HepG2 (cell line): ENCODE data around the gene MIX23. TPM values are rescaled to one million over a fixed set of nuclear protein-coding genes. Genes with fewer than 3 reads are reported as not detected.

ENCODE experiments used
- AGO1 ChIP-seq: fragments of 200-400 bp; formaldehyde crosslinking; IDR thresholded peaks from 2 replicates; pipeline ENCODE4 v1.6.1; 2017; ENCODE audit warnings: mild to moderate bottlenecking, low read depth, low read length, moderate library complexity; ENCODE audit not compliant: poor library complexity, severe bottlenecking
- CBX1 ChIP-seq: IDR thresholded peaks from one replicate; pipeline ENCODE4 v1.6.1; 2016; ENCODE audit warnings: antibody characterized with exemption, low read depth
- EHMT2 ChIP-seq: fragments of 200-600 bp; sonication (generic); IDR thresholded peaks from 2 replicates; pipeline ENCODE4 v1.7.0; 2017; ENCODE audit warnings: antibody characterized with exemption, low read depth, low read length, borderline replicate concordance
- ERF ChIP-seq: IDR thresholded peaks from 2 replicates; pipeline ENCODE4 v1.6.1; 2018; ENCODE audit warnings: missing biosample characterization, missing genetic modification reagents
- JUND ChIP-seq: sonication (generic); formaldehyde crosslinking; IDR thresholded peaks from 2 replicates; pipeline ENCODE4 v1.8.0; 2022; ENCODE audit warnings: mild to moderate bottlenecking, missing genetic modification reagents
- MAFG ChIP-seq: sonication (generic); formaldehyde crosslinking; IDR thresholded peaks from 2 replicates; pipeline ENCODE4 v1.5.1; 2020; ENCODE audit warnings: mild to moderate bottlenecking, missing genetic modification reagents
- NFIB ChIP-seq: sonication (generic); formaldehyde crosslinking; IDR thresholded peaks from 2 replicates; pipeline ENCODE4 v1.9.0; 2021; ENCODE audit warnings: missing genetic modification reagents, mild to moderate bottlenecking, borderline replicate concordance
- SIN3B ChIP-seq: fragments of 150-350 bp; IDR thresholded peaks from 2 replicates; pipeline ENCODE4 v1.6.1; 2014; ENCODE audit warnings: low read length
- ZBTB7A ChIP-seq: sonication (generic); formaldehyde crosslinking; IDR thresholded peaks from 2 replicates; pipeline ENCODE4 v1.8.0; 2022; ENCODE audit warnings: mild to moderate bottlenecking, missing genetic modification reagents
- ZNF446 ChIP-seq: sonication (generic); formaldehyde crosslinking; IDR thresholded peaks from 2 replicates; pipeline ENCODE4 v1.5.0; 2020; ENCODE audit warnings: mild to moderate bottlenecking, missing genetic modification reagents
- ZNF510 ChIP-seq: sonication (generic); formaldehyde crosslinking; IDR thresholded peaks from 2 replicates; pipeline ENCODE4 v1.4.0; 2020; ENCODE audit warnings: low read depth, mild to moderate bottlenecking, missing genetic modification reagents
- ZNF552 ChIP-seq: sonication (generic); formaldehyde crosslinking; IDR thresholded peaks from 2 replicates; pipeline ENCODE4 v1.9.0; 2022; ENCODE audit warnings: missing genetic modification reagents, mild to moderate bottlenecking, borderline replicate concordance
- polyA plus RNA-seq, 8 experiments: library from polyadenylated mRNA; depleted of rRNA in 3 of 8; stranded (reverse) in 7 of 8; unstranded in 1 of 8; fragments of >200 nt; fragmentation: Illumina TruSeq in 4 of 8; extraction: Trizol in 4 of 8; gene quantifications; 2 replicates each; pipeline versions ENCODE4 v1.2.1 to v1.2.3, GENCODE V29; 2011 to 2016; ENCODE audit warnings: low read depth in 4 of 8, missing spikeins in 1 of 8, mixed read lengths in 1 of 8; ENCODE audit not compliant: insufficient read depth in 1 of 8
- total RNA-seq, 5 experiments: library from RNA; depleted of rRNA; stranded (reverse); fragments of >200 nt; fragmentation: Illumina TruSeq; extraction: Trizol; gene quantifications; 2 replicates each; pipeline ENCODE4 v1.2.3, GENCODE V29; 2016; ENCODE audit warnings: low read depth in 1 of 5
- TF ChIP-seq, protein P1 (sequence below): sonication (generic); formaldehyde crosslinking; IDR thresholded peaks from 2 replicates; pipeline ENCODE4 v1.4.0; 2020; ENCODE audit warnings: missing genetic modification reagents
- TF ChIP-seq, protein P2 (sequence below): sonication (generic); formaldehyde crosslinking; IDR thresholded peaks from 2 replicates; pipeline ENCODE4 v1.4.0; 2020; ENCODE audit warnings: missing genetic modification reagents
- TF ChIP-seq, protein P3 (sequence below): sonication (generic); formaldehyde crosslinking; IDR thresholded peaks from 2 replicates; pipeline ENCODE4 v1.5.1; 2020; ENCODE audit warnings: missing genetic modification reagents, mild to moderate bottlenecking, borderline replicate concordance
- TF ChIP-seq, protein P4 (sequence below): sonication (generic); formaldehyde crosslinking; IDR thresholded peaks from 2 replicates; pipeline ENCODE4 v1.9.0; 2022; ENCODE audit warnings: missing genetic modification reagents, mild to moderate bottlenecking, borderline replicate concordance

MIX23 gene
- total and polyA plus RNA-seq, 2 of the 13 experiments (the other 11 are each of a cell fraction or from before 2014, with no cell fraction given): 20.0 to 152 TPM

DNA sequence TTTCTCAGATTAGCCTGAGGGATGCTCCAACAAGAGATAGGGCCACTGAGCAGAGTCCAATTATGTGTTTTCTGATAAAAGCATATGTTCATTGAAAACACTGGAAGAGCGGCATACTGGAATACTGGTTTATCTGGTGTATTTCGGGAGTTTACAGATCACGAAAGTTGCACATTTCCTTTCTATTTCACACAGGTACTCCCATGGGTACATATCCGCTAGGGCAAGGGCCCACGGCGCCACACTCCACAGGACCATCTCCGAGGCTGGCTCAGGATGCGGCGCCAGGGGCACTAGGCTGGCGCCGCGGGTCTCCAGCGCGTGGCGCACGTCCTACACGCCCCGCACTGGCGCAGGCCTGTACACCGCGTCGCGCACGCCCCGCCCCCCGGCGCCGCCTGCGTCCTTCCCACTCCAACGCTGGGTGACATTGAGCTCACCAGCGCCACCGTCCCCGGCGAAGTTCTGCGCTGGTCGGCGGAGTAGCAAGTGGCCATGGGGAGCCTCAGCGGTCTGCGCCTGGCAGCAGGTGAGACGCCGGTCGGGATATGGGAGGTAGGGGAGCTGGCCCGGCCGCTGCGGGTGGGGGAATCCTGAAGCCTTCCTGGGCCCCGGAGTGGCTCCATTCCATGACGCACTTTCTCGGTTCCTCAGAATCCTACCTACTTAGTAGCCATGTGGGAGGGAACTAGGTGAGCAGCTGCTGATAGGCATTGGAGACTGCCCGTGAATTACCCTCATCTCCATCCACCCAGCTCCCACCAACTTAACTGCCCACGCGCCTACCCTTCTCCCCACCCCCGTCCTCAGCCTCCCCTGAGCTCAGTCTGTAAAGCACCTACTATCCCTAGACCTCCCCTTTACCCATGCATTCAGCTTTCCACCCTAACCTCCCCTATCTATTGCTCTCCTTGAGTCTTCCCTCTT lies 1.0 kb upstream of the MIX23 start, which contains the start of gene FAM162A (continued):
- TF ChIP-seq, protein P1, sequence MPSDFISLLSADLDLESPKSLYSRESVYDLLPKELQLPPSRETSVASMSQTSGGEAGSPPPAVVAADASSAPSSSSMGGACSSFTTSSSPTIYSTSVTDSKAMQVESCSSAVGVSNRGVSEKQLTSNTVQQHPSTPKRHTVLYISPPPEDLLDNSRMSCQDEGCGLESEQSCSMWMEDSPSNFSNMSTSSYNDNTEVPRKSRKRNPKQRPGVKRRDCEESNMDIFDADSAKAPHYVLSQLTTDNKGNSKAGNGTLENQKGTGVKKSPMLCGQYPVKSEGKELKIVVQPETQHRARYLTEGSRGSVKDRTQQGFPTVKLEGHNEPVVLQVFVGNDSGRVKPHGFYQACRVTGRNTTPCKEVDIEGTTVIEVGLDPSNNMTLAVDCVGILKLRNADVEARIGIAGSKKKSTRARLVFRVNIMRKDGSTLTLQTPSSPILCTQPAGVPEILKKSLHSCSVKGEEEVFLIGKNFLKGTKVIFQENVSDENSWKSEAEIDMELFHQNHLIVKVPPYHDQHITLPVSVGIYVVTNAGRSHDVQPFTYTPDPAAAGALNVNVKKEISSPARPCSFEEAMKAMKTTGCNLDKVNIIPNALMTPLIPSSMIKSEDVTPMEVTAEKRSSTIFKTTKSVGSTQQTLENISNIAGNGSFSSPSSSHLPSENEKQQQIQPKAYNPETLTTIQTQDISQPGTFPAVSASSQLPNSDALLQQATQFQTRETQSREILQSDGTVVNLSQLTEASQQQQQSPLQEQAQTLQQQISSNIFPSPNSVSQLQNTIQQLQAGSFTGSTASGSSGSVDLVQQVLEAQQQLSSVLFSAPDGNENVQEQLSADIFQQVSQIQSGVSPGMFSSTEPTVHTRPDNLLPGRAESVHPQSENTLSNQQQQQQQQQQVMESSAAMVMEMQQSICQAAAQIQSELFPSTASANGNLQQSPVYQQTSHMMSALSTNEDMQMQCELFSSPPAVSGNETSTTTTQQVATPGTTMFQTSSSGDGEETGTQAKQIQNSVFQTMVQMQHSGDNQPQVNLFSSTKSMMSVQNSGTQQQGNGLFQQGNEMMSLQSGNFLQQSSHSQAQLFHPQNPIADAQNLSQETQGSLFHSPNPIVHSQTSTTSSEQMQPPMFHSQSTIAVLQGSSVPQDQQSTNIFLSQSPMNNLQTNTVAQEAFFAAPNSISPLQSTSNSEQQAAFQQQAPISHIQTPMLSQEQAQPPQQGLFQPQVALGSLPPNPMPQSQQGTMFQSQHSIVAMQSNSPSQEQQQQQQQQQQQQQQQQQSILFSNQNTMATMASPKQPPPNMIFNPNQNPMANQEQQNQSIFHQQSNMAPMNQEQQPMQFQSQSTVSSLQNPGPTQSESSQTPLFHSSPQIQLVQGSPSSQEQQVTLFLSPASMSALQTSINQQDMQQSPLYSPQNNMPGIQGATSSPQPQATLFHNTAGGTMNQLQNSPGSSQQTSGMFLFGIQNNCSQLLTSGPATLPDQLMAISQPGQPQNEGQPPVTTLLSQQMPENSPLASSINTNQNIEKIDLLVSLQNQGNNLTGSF (CRISPR knock-in tag): peak; percentile 33; the same call in 1 of the 2 replicates
- no peak for TF ChIP-seq EHMT2
- peak; percentile 85 for TF ChIP-seq ZNF510 (CRISPR knock-in tag)
- TF ChIP-seq ZNF552 (CRISPR knock-in tag): no peak
- TF ChIP-seq, protein P2, sequence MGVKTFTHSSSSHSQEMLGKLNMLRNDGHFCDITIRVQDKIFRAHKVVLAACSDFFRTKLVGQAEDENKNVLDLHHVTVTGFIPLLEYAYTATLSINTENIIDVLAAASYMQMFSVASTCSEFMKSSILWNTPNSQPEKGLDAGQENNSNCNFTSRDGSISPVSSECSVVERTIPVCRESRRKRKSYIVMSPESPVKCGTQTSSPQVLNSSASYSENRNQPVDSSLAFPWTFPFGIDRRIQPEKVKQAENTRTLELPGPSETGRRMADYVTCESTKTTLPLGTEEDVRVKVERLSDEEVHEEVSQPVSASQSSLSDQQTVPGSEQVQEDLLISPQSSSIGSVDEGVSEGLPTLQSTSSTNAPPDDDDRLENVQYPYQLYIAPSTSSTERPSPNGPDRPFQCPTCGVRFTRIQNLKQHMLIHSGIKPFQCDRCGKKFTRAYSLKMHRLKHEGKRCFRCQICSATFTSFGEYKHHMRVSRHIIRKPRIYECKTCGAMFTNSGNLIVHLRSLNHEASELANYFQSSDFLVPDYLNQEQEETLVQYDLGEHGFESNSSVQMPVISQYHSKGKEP (CRISPR knock-in tag): peak; percentile 82
- 0 out of 2 replicates have a peak, but pooled peaks have one; percentile 31 for TF ChIP-seq JUND (CRISPR knock-in tag)
- peak; percentile 88 for TF ChIP-seq CBX1
- TF ChIP-seq ZBTB7A: peak; percentile 67; the same call in 1 of the 2 replicates
- TF ChIP-seq AGO1: peak; percentile 75
- peak; percentile 60; the same call in 1 of the 2 replicates for TF ChIP-seq ZNF446
- TF ChIP-seq ERF (CRISPR knock-in tag): peak; percentile 98
- TF ChIP-seq, protein P3, sequence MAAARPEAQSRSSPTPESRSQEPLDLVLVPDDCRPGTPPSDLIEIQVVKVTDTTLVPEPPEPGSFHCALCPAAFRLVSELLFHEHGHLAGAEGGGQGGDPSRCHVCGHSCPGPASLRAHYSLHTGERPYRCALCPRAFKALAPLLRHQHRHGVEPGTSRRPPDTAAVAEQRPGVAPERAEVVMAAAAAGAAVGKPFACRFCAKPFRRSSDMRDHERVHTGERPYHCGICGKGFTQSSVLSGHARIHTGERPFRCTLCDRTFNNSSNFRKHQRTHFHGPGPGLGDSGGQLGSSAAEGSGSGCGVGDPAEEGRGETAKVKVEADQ: peak; percentile 93
- peak; percentile 66; the same call in 1 of the 2 replicates for TF ChIP-seq SIN3B
- TF ChIP-seq MAFG (CRISPR knock-in tag): no peak
- TF ChIP-seq NFIB (CRISPR knock-in tag): no peak
- TF ChIP-seq, protein P4, sequence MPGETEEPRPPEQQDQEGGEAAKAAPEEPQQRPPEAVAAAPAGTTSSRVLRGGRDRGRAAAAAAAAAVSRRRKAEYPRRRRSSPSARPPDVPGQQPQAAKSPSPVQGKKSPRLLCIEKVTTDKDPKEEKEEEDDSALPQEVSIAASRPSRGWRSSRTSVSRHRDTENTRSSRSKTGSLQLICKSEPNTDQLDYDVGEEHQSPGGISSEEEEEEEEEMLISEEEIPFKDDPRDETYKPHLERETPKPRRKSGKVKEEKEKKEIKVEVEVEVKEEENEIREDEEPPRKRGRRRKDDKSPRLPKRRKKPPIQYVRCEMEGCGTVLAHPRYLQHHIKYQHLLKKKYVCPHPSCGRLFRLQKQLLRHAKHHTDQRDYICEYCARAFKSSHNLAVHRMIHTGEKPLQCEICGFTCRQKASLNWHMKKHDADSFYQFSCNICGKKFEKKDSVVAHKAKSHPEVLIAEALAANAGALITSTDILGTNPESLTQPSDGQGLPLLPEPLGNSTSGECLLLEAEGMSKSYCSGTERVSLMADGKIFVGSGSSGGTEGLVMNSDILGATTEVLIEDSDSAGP: peak; percentile 94
